HepG2 (cell line): ENCODE results near the gene MORN1. TPM values are rescaled to one million over a fixed set of nuclear protein-coding genes. Genes with fewer than 3 reads are reported as not detected.

ENCODE experiments used
- AGO2 ChIP-seq: fragments of 200-400 bp; formaldehyde crosslinking; optimal IDR thresholded peaks from 2 replicates; pipeline ENCODE3; 2017; ENCODE audit warnings: mild to moderate bottlenecking, low read depth, low read length, moderate library complexity
- ESRRA ChIP-seq: sonication (generic); formaldehyde crosslinking; IDR thresholded peaks from 2 replicates; pipeline ENCODE4 v1.5.1; 2020; ENCODE audit warnings: mild to moderate bottlenecking, low read depth, missing genetic modification reagents
- ISX ChIP-seq: sonication (generic); formaldehyde crosslinking; conservative IDR thresholded peaks from 2 replicates; pipeline ENCODE4 v1.5.0; 2020; ENCODE audit warnings: missing genetic modification reagents
- JDP2 ChIP-seq: sonication (generic); formaldehyde crosslinking; IDR thresholded peaks from 2 replicates; pipeline ENCODE4 v1.8.1; 2022; ENCODE audit warnings: missing genetic modification reagents, borderline replicate concordance
- KDM4B ChIP-seq: sonication (generic); formaldehyde crosslinking; IDR thresholded peaks from 2 replicates; pipeline ENCODE4 v1.4.0; 2020; ENCODE audit warnings: missing genetic modification reagents
- SRSF4 ChIP-seq: fragments of 200-400 bp; formaldehyde crosslinking; IDR thresholded peaks from one replicate; pipeline ENCODE4 v1.6.1; 2018; ENCODE audit warnings: mild to moderate bottlenecking, low read depth, low read length, moderate library complexity; ENCODE audit not compliant: poor library complexity, severe bottlenecking
- TBX2 ChIP-seq: sonication (generic); formaldehyde crosslinking; IDR thresholded peaks from 2 replicates; pipeline ENCODE4 v1.5.0; 2020; ENCODE audit warnings: missing genetic modification reagents, mild to moderate bottlenecking, borderline replicate concordance
- ZNF10 ChIP-seq: sonication (generic); formaldehyde crosslinking; IDR thresholded peaks from 2 replicates; pipeline ENCODE4 v1.4.0; 2020; ENCODE audit warnings: mild to moderate bottlenecking, low read depth, missing genetic modification reagents, borderline replicate concordance
- ZNF251 ChIP-seq: sonication (generic); formaldehyde crosslinking; IDR thresholded peaks from 2 replicates; pipeline ENCODE4 v1.9.0; 2021; ENCODE audit warnings: mild to moderate bottlenecking, missing genetic modification reagents
- ZNF3 ChIP-seq: IDR thresholded peaks from 2 replicates; pipeline ENCODE4 v1.7.0; 2017; ENCODE audit warnings: inconsistent platforms
- ZNF431 ChIP-seq: sonication (generic); formaldehyde crosslinking; IDR thresholded peaks from 2 replicates; pipeline ENCODE4 v1.9.0; 2022; ENCODE audit warnings: missing genetic modification reagents, low read depth, mild to moderate bottlenecking, borderline replicate concordance
- ZNF484 ChIP-seq: sonication (generic); formaldehyde crosslinking; IDR thresholded peaks from 2 replicates; pipeline ENCODE4 v1.5.1; 2020; ENCODE audit warnings: mild to moderate bottlenecking, low read depth, missing genetic modification reagents, borderline replicate concordance
- ZSCAN25 ChIP-seq: sonication (generic); formaldehyde crosslinking; IDR thresholded peaks from 2 replicates; pipeline ENCODE4 v1.8.0; 2022; ENCODE audit warnings: mild to moderate bottlenecking, missing genetic modification reagents
- polyA plus RNA-seq, 8 experiments: library from polyadenylated mRNA; depleted of rRNA in 3 of 8; stranded (reverse) in 7 of 8; unstranded in 1 of 8; fragments of >200 nt; fragmentation: Illumina TruSeq in 4 of 8; extraction: Trizol in 4 of 8; gene quantifications; 2 replicates each; pipeline versions ENCODE4 v1.2.1 to v1.2.3, GENCODE V29; 2011 to 2016; ENCODE audit warnings: low read depth in 4 of 8, missing spikeins in 1 of 8, mixed read lengths in 1 of 8; ENCODE audit not compliant: insufficient read depth in 1 of 8
- total RNA-seq, 5 experiments: library from RNA; depleted of rRNA; stranded (reverse); fragments of >200 nt; fragmentation: Illumina TruSeq; extraction: Trizol; gene quantifications; 2 replicates each; pipeline ENCODE4 v1.2.3, GENCODE V29; 2016; ENCODE audit warnings: low read depth in 1 of 5
- TF ChIP-seq, protein P1 (sequence below): sonication (generic); formaldehyde crosslinking; IDR thresholded peaks from 2 replicates; pipeline ENCODE4 v1.5.1; 2020; ENCODE audit warnings: missing genetic modification reagents, mild to moderate bottlenecking, borderline replicate concordance
- TF ChIP-seq, protein P2 (sequence below): fragments of 450-650 bp; IDR thresholded peaks from 2 replicates; pipeline ENCODE4 v1.6.1; 2016
- TF ChIP-seq, protein P3 (sequence below): sonication (generic); formaldehyde crosslinking; IDR thresholded peaks from 2 replicates; pipeline ENCODE4 v1.8.1; 2023; ENCODE audit warnings: missing genetic modification reagents, inconsistent platforms, borderline replicate concordance
- TF ChIP-seq, protein P4 (sequence below): sonication (generic); formaldehyde crosslinking; IDR thresholded peaks from 2 replicates; pipeline ENCODE4 v1.5.0; 2020; ENCODE audit warnings: mild to moderate bottlenecking, missing genetic modification reagents, borderline replicate concordance
- TF ChIP-seq, protein P5 (sequence below): sonication (generic); formaldehyde crosslinking; IDR thresholded peaks from 2 replicates; pipeline ENCODE4 v1.4.0; 2020; ENCODE audit warnings: missing genetic modification reagents
- TF ChIP-seq, protein P6 (sequence below): IDR thresholded peaks from 2 replicates; pipeline ENCODE4 v1.6.1; 2016; ENCODE audit warnings: control low read depth

Gene MORN1
- total and polyA plus RNA-seq, 2 of the 13 experiments (the other 11 are each of a cell fraction or from before 2014, with no cell fraction given), result 3.1 to 6.5 TPM

DNA sequence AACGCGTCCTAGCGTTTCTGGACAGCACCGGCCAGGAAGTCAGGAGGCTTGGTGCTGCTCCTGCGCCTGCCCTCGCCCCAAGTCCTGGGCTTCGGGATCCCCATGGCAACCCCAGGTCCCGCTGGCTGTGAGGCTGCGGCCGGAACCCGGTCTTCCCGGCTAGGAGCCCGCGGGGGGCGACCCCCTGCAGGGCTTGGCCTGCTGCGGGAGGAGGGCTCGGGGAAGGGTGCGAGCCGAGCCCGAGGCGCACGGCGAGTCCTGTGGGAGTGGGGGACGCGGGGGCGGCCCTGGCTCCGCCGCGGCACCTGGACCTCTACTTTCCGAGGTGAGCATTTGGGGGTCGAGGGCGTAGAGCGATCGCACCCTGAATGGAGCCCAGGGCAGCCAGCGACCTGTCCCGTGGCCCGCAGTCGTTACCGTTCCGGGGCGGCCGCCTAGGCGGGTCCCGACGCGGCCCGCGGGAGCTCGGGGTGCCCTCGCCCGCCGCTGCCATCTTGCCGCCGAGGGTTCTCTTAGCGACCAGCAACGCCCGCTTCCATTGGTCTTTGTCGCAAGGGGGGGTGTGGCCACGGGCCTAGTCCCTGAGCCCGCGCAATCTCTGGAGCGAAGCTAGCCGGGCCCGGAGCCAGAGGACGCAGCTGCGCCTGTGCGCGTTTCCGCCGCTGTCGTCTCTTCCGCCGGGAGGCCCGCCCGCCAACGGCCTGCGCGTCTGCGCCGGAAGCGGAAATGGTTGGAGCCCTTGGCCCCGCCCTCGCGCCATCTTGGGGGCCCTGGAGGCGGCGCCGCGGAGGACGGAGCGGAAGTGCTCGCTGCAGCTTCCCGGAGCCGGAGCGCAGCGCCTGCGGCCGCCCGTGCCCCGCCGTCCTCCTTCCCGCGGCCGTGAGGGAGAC lies at the start of gene MORN1, which contains the start of gene RER1 (continued):
- TF ChIP-seq ZNF251 (CRISPR knock-in tag), result no peak
- TF ChIP-seq KDM4B (CRISPR knock-in tag), result no peak
- 0 out of 2 replicates have a peak, but pooled peaks have one; percentile 26 for TF ChIP-seq ISX (CRISPR knock-in tag)
- TF ChIP-seq ZNF3 (CRISPR knock-in tag), result no peak
- TF ChIP-seq, protein P1, sequence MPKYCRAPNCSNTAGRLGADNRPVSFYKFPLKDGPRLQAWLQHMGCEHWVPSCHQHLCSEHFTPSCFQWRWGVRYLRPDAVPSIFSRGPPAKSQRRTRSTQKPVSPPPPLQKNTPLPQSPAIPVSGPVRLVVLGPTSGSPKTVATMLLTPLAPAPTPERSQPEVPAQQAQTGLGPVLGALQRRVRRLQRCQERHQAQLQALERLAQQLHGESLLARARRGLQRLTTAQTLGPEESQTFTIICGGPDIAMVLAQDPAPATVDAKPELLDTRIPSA (CRISPR knock-in tag), result no peak
- TF ChIP-seq, protein P2, sequence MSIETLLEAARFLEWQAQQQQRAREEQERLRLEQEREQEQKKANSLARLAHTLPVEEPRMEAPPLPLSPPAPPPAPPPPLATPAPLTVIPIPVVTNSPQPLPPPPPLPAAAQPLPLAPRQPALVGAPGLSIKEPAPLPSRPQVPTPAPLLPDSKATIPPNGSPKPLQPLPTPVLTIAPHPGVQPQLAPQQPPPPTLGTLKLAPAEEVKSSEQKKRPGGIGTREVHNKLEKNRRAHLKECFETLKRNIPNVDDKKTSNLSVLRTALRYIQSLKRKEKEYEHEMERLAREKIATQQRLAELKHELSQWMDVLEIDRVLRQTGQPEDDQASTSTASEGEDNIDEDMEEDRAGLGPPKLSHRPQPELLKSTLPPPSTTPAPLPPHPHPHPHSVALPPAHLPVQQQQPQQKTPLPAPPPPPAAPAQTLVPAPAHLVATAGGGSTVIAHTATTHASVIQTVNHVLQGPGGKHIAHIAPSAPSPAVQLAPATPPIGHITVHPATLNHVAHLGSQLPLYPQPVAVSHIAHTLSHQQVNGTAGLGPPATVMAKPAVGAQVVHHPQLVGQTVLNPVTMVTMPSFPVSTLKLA, result peak; percentile 46; the same call in 1 of the 2 replicates
- TF ChIP-seq ZNF431 (CRISPR knock-in tag), result no peak
- TF ChIP-seq, protein P3, sequence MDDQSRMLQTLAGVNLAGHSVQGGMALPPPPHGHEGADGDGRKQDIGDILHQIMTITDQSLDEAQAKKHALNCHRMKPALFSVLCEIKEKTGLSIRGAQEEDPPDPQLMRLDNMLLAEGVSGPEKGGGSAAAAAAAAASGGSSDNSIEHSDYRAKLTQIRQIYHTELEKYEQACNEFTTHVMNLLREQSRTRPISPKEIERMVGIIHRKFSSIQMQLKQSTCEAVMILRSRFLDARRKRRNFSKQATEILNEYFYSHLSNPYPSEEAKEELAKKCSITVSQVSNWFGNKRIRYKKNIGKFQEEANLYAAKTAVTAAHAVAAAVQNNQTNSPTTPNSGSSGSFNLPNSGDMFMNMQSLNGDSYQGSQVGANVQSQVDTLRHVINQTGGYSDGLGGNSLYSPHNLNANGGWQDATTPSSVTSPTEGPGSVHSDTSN (CRISPR knock-in tag), result no peak
- TF ChIP-seq, protein P4, sequence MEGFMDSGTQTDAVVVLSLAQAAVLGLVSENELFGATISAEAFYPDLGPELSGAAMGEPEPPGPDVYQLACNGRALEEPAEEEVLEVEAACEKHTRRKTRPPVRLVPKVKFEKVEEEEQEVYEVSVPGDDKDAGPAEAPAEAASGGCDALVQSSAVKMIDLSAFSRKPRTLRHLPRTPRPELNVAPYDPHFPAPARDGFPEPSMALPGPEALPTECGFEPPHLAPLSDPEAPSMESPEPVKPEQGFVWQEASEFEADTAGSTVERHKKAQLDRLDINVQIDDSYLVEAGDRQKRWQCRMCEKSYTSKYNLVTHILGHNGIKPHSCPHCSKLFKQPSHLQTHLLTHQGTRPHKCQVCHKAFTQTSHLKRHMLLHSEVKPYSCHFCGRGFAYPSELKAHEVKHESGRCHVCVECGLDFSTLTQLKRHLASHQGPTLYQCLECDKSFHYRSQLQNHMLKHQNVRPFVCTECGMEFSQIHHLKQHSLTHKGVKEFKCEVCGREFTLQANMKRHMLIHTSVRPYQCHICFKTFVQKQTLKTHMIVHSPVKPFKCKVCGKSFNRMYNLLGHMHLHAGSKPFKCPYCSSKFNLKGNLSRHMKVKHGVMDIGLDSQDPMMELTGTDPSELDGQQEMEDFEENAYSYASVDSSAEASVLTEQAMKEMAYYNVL (CRISPR knock-in tag), result no peak
- no peak for TF ChIP-seq ZSCAN25 (CRISPR knock-in tag)
- TF ChIP-seq, protein P5, sequence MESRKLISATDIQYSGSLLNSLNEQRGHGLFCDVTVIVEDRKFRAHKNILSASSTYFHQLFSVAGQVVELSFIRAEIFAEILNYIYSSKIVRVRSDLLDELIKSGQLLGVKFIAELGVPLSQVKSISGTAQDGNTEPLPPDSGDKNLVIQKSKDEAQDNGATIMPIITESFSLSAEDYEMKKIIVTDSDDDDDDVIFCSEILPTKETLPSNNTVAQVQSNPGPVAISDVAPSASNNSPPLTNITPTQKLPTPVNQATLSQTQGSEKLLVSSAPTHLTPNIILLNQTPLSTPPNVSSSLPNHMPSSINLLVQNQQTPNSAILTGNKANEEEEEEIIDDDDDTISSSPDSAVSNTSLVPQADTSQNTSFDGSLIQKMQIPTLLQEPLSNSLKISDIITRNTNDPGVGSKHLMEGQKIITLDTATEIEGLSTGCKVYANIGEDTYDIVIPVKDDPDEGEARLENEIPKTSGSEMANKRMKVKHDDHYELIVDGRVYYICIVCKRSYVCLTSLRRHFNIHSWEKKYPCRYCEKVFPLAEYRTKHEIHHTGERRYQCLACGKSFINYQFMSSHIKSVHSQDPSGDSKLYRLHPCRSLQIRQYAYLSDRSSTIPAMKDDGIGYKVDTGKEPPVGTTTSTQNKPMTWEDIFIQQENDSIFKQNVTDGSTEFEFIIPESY, result no peak
- TF ChIP-seq, protein P6, sequence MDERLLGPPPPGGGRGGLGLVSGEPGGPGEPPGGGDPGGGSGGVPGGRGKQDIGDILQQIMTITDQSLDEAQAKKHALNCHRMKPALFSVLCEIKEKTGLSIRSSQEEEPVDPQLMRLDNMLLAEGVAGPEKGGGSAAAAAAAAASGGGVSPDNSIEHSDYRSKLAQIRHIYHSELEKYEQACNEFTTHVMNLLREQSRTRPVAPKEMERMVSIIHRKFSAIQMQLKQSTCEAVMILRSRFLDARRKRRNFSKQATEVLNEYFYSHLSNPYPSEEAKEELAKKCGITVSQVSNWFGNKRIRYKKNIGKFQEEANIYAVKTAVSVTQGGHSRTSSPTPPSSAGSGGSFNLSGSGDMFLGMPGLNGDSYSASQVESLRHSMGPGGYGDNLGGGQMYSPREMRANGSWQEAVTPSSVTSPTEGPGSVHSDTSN (CRISPR knock-in tag), result no peak
- TF ChIP-seq TBX2 (CRISPR knock-in tag), result 0 out of 2 replicates have a peak, but pooled peaks have one; percentile 12
- no peak for TF ChIP-seq AGO2
- TF ChIP-seq ZNF484 (CRISPR knock-in tag), result 0 out of 2 replicates have a peak, but pooled peaks have one; percentile 34
- no peak for TF ChIP-seq ZNF10
- no peak for TF ChIP-seq SRSF4
- TF ChIP-seq JDP2, result no peak
- 0 out of 2 replicates have a peak, but pooled peaks have one; percentile 42 for TF ChIP-seq ESRRA
